Chondrocyte (in vitro differentiated cells): ENCODE measurements around the gene SEZ6. TPM values are rescaled to one million over a fixed set of nuclear protein-coding genes. Genes with fewer than 3 reads are reported as not detected.
A peak's percentile ranks its signal among the peaks of the same experiment; 100 is the strongest.

Source experiments
- DNase-seq: peaks from one replicate; pipeline ENCODE4 v3.0.0; 2021; ENCODE audit warnings: mixed read lengths, low spot score
- H3K27ac Mint-ChIP-seq: one replicate; pipeline ENCODE4 v1.8.0; 2021; ENCODE audit warnings: mild to moderate bottlenecking, moderate library complexity, mixed read lengths; ENCODE audit not compliant: unreplicated experiment
- H3K27me3 Mint-ChIP-seq: 2 replicates; pipeline ENCODE4 v1.8.0; 2021; ENCODE audit warnings: low read depth, mixed read lengths
- H3K36me3 Mint-ChIP-seq: 2 replicates; pipeline ENCODE4 v1.8.0; 2021; ENCODE audit warnings: low read depth, mixed read lengths
- H3K4me1 Mint-ChIP-seq: 2 replicates; pipeline ENCODE4 v1.8.0; 2021; ENCODE audit warnings: low read depth, mild to moderate bottlenecking, mixed read lengths
- H3K4me3 Mint-ChIP-seq: one replicate; pipeline ENCODE4 v1.8.0; 2021; ENCODE audit warnings: mild to moderate bottlenecking, moderate library complexity, mixed read lengths; ENCODE audit not compliant: unreplicated experiment
- H3K9me3 Mint-ChIP-seq: 2 replicates; pipeline ENCODE4 v1.8.0; 2021; ENCODE audit warnings: low read depth, mixed read lengths
- CTCF ChIP-seq: fragments of 200-600 bp; sonication (generic); IDR thresholded peaks from 2 replicates; pipeline ENCODE4 v1.5.0; 2021; ENCODE audit warnings: antibody characterized with exemption, mild to moderate bottlenecking, moderate library complexity
- total RNA-seq: library from RNA; stranded (reverse); gene quantifications from 3 replicates; pipeline ENCODE4 v1.2.1, GENCODE V29; 2021

The SEZ6 gene
- total RNA-seq, 1 donor from 2014 or later = 0.35 TPM

- Mint-ChIP-seq H3K27me3 (no peaks in the 10 kb centered on the region), H3K4me3 (no peak overlapping the region), H3K27ac (no peak overlapping the region), H3K9me3 (peaks cover 6% of the 10 kb centered on the region), H3K4me1 (peaks cover 5% of the 10 kb centered on the region), H3K36me3 (peaks cover 8% of the 10 kb centered on the region)
- TF ChIP-seq CTCF = no peak
- no peak for DNase-seq
Measured at GRCh38 chr17:28929787-28930186, 76.0 kb downstream of the SEZ6 start.

- Mint-ChIP-seq H3K27ac (no peak overlapping the region), H3K36me3 (peaks cover 18% of the 10 kb centered on the region), H3K27me3 (no peaks in the 10 kb centered on the region), H3K4me3 (no peak overlapping the region), H3K9me3 (peaks cover 6% of the 10 kb centered on the region), H3K4me1 (peaks cover 3% of the 10 kb centered on the region)
- DNase-seq = no peak
- no peak for TF ChIP-seq CTCF
Measured at GRCh38 chr17:28928061-28928460, 77.8 kb downstream of the SEZ6 start.

DNA sequence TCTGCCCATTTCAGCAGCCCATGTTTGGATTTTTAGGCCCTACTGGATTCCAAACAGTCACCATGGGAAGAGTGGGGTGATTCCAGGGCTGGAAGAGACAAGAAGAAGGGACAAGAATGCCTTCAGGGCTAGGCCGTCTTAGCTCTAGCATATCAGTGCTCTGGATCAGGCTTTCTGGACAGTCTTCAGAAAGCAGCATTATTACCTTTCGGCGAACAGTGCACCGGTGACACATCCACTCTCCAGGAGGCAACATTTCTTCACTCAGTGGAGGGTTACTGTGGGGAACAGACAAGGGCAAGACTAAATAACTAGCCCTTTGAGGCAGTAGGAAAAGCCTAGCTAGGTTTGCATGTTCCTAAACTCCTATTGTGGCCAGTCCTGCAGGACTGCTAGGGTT is 79.0 kb downstream of the SEZ6 start:
- H3K27ac Mint-ChIP-seq = no peak overlapping the region
- no peaks in the 10 kb centered on the region for H3K27me3 Mint-ChIP-seq
- no peak for TF ChIP-seq CTCF
- peaks cover 6% of the 10 kb centered on the region for H3K9me3 Mint-ChIP-seq
- DNase-seq = no peak
- H3K36me3 Mint-ChIP-seq = peaks cover 20% of the 10 kb centered on the region
- H3K4me3 Mint-ChIP-seq = no peak overlapping the region
- peaks cover 3% of the 10 kb centered on the region for H3K4me1 Mint-ChIP-seq

GRCh38 chr17:28926366-28926765 is 79.5 kb downstream of the SEZ6 start:
- peaks cover 25% of the 10 kb centered on the region for H3K36me3 Mint-ChIP-seq
- H3K4me3 Mint-ChIP-seq = no peak overlapping the region
- H3K27me3 Mint-ChIP-seq = no peaks in the 10 kb centered on the region
- H3K4me1 Mint-ChIP-seq = peaks cover 3% of the 10 kb centered on the region
- peaks cover 6% of the 10 kb centered on the region for H3K9me3 Mint-ChIP-seq
- no peak for DNase-seq
- H3K27ac Mint-ChIP-seq = peak overlapping the region; percentile 4
- TF ChIP-seq CTCF = no peak

DNA sequence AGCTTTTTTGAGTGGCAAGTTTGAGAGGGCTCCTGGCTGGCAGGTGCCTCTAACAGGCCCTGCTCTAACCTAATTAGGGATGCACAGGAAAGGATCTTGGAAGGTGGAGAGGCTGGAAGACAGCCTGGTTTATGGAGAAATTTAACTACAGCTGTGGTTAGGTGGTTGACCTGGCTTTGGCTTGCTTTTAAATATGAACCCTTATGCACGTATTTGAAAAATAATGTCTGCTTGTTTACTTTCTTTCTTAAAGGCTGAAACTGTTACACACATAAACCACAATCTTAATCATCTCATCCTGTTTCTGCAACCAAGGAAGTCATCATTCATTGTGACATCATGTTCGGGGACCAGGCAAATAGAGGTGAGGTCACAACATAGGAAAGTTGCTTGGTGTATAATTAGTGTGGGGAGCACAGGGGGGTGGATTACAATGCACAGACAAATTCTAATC is 79.9 kb downstream of the SEZ6 start:
- peak overlapping the region; percentile 4 for H3K27ac Mint-ChIP-seq
- no peak overlapping the region for H3K4me3 Mint-ChIP-seq
- H3K4me1 Mint-ChIP-seq = peaks cover 3% of the 10 kb centered on the region
- peaks cover 26% of the 10 kb centered on the region for H3K36me3 Mint-ChIP-seq
- H3K27me3 Mint-ChIP-seq = no peaks in the 10 kb centered on the region
- DNase-seq = no peak
- peaks cover 6% of the 10 kb centered on the region for H3K9me3 Mint-ChIP-seq
- no peak for TF ChIP-seq CTCF
